OCI-LY1 (cell line): ENCODE data around the gene SAP30L.

ENCODE experiments used
- CTCF ChIP-seq: fragments of 200-600 bp; sonication (generic), shearing (Covaris generic); IDR thresholded peaks from 2 replicates; pipeline ENCODE4 v1.5.1; 2017; ENCODE audit warnings: mild to moderate bottlenecking, antibody characterized with exemption, low read length, moderate library complexity, mixed read lengths
- EZH2 ChIP-seq: fragments of 200-600 bp; sonication (generic), shearing (Covaris generic); IDR thresholded peaks from 2 replicates; pipeline ENCODE4 v1.8.0; 2017; ENCODE audit warnings: borderline replicate concordance, mixed run types, mild to moderate bottlenecking, antibody characterized with exemption, low read length, moderate library complexity, mixed read lengths

GRCh38 chr5:154470137-154470536 lies 24.3 kb downstream of the SAP30L start:
- TF ChIP-seq CTCF (no peak), EZH2 (no peak)
